ENCODE data around the gene DNAAF1. TPM values are rescaled to one million over a fixed set of nuclear protein-coding genes. Genes with fewer than 3 reads are reported as not detected.

DNAAF1 gene
- polyA plus RNA-seq, 2 of the 4 experiments (the other 2 are of a cell fraction), result 0.13 to 0.14 TPM

DNA sequence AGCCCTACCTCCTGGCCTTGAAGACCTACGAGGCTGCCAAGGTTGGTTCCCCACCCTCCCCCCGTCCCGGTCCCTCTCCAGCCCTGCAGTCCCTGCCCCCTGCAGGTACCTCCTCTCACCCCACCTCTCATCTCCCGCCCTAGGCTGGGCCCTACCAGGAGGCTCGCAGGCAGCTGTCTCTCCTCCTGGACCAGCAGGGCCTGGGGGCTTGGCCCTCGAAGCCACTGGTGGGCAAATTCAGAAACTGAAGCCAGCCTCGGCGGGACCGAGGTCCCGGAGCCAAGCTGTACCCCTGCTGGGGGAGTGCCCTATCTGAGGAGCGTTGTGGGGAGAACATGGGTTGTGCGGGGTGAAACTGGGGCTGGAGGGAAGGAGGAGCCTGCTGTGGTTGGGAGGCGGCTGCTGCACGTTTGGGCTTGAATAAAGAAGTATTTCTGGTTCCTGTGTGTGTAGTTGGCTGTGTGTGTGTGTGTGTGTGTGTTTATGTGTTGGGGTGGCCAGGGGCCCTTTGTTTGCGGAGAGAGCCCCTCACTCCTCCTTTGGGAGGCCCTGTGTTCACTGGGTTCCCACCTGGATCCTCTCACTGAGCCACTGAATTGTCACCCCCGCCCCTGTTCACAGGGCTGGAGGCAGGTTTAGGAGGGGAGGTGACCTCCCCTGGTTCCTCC is 51.8 kb downstream of the DNAAF1 start:
- DNase-seq (ENCODE audit: low read depth in 1 of 2, low spot score in 1 of 2), result no peak
- Histone ChIP-seq H3K4me3 (no peak overlapping the region), H3K9me3 (no peaks in the 10 kb centered on the region), H3K4me1 (no peaks in the 10 kb centered on the region), H3K4me2 (no peak overlapping the region), H3K27ac (no peak overlapping the region)
- no peak; a peak in 1 of 6 replicates for ATAC-seq
- FAIRE-seq, result no peak
- TF ChIP-seq BHLHE40 (IDR thresholded peaks at IDR 0.05; ENCODE audit: low read depth, low read length) (no peak), CEBPB (IDR thresholded peaks at IDR 0.05) (no peak), EP300 (IDR thresholded peaks at IDR 0.05) (no peak), RAD21 (conservative IDR thresholded peaks at IDR 0.05 in 1 of 2, IDR thresholded peaks at IDR 0.05 in 1 of 2) (no peak), CHD2 (IDR thresholded peaks at IDR 0.05; ENCODE audit: low read length, partially characterized antibody) (no peak), GATA3 (IDR thresholded peaks at IDR 0.05; ENCODE audit: borderline replicate concordance) (no peak)
- TF ChIP-seq, protein P1, sequence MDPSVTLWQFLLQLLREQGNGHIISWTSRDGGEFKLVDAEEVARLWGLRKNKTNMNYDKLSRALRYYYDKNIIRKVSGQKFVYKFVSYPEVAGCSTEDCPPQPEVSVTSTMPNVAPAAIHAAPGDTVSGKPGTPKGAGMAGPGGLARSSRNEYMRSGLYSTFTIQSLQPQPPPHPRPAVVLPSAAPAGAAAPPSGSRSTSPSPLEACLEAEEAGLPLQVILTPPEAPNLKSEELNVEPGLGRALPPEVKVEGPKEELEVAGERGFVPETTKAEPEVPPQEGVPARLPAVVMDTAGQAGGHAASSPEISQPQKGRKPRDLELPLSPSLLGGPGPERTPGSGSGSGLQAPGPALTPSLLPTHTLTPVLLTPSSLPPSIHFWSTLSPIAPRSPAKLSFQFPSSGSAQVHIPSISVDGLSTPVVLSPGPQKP (IDR thresholded peaks at IDR 0.05; ENCODE audit: low read depth, low read length), result no peak
- 79% methylated on average over 6 of the region's 16 CpGs for WGBS (ENCODE audit: missing lambda C conversion rate)
- POLR2A ChIA-PET, result no interaction called here
- CTCF ChIA-PET, result interaction anchor here (2.6 kb wide), 1 partner anchor 10 kb away, joined by 21 read pairs; the partner anchor contains the start of gene TAF1C

DNA sequence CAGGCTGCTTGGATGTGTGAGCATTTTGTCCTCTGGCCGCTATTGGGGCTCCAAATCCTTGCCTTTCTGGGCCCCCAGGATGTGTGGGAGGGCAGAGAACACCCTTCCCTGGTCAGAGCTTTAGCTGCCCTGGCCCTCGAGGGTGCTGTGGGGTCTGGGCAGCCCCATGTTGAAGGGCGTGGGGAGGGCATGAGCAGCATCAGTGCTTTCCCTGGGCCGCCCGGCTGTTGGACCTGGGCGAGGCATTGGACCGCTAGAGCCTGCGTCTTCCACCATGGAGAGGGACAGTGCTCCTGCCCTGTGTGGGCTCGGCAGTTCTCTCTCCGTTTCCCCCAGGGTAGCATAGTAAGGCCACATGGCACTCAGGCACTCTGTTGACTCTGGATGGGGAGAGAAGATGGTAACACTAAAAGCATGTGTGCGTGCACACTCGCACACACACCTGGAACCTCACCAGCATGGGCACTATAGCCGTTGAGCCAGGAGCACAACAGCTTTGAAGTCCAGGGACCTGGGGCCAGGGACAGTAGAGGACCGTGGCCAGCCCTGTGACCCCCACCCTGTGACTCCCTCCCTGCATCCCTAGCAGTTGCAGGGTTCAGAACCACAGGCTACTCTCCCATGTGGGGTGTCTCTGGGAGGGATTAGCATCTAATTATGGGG is 52.5 kb downstream of the DNAAF1 start:
- CTCF ChIA-PET, result interaction anchor here (1.5 to 3.6 kb wide), 2 partner anchors 10 to 287 kb away, joined by 4 to 17 read pairs; partner anchors contain the start of gene TAF1C
- POLR2A ChIA-PET, result no interaction called here
- Histone ChIP-seq H3K4me2 (no peak overlapping the region), H3K4me3 (no peak overlapping the region), H3K4me1 (no peaks in the 10 kb centered on the region), H3K27ac (no peak overlapping the region), H3K9me3 (no peaks in the 10 kb centered on the region)
- FAIRE-seq, result no peak
- no peak for TF ChIP-seq CBX8 (IDR thresholded peaks at IDR 0.05)
- TF ChIP-seq, protein P2, sequence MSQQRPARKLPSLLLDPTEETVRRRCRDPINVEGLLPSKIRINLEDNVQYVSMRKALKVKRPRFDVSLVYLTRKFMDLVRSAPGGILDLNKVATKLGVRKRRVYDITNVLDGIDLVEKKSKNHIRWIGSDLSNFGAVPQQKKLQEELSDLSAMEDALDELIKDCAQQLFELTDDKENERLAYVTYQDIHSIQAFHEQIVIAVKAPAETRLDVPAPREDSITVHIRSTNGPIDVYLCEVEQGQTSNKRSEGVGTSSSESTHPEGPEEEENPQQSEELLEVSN (IDR thresholded peaks at IDR 0.05; ENCODE audit: borderline replicate concordance, low read depth), result no peak
- no peak for TF ChIP-seq ZNF302 (CRISPR knock-in tag; IDR thresholded peaks at IDR 0.05)
- no peak for DNase-seq (ENCODE audit: low read depth in 1 of 2, low spot score in 1 of 2)
- ATAC-seq, result no peak
- 90% methylated on average over 13 of the region's 14 CpGs for WGBS (ENCODE audit: missing lambda C conversion rate)

DNA sequence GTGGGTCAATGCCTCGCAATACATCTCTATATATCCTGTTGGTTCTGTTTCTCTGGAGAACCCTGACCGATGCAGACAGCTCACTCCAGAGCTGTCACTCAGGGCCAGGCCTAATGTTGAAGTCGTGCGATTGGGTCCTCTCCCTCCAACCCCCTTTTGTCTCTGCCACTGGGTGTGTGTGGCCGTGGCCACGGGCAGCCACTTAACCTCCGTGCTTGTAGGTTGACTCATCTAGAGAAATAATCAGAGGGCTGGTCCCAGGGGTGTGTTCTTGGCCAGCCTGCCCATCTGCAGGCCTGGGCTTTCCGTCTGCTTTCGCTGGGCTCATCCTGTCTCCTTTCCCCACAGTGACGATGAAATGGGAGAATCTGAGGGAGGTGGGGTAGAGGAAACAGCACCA is 53.3 kb downstream of the DNAAF1 start:
- no peak; a peak in 1 of 6 replicates for ATAC-seq
- no peak for FAIRE-seq
- ChIA-PET CTCF (interaction anchor here (1.5 to 3.6 kb wide), 2 partner anchors 11 to 286 kb away, joined by 4 to 17 read pairs; partner anchors contain the start of gene TAF1C), POLR2A (no interaction called here)
- WGBS (ENCODE audit: missing lambda C conversion rate), result 64% methylated on average over 10 of the region's 10 CpGs
- DNase-seq (ENCODE audit: low read depth in 1 of 2, low spot score in 1 of 2), result no peak
- H3K27ac ChIP-seq, result no peak overlapping the region
- H3K9me3 ChIP-seq, result no peaks in the 10 kb centered on the region
- no peaks in the 10 kb centered on the region for H3K4me1 ChIP-seq
- TF ChIP-seq RNF2 (IDR thresholded peaks at IDR 0.05; ENCODE audit: borderline replicate concordance, low read depth), result no peak
- TF ChIP-seq CEBPB (IDR thresholded peaks at IDR 0.05), result no peak
- TF ChIP-seq MYC (IDR thresholded peaks at IDR 0.05; ENCODE audit: borderline replicate concordance, low read length), result no peak
- no peak for TF ChIP-seq HOXA7 (CRISPR knock-in tag; IDR thresholded peaks at IDR 0.05)
- TF ChIP-seq JUN (IDR thresholded peaks at IDR 0.05), result no peak
- TF ChIP-seq SREBF2 (IDR thresholded peaks at IDR 0.05), result no peak
- no peak for TF ChIP-seq RAD21 (conservative IDR thresholded peaks at IDR 0.05 in 1 of 2, IDR thresholded peaks at IDR 0.05 in 1 of 2)
- no peak for TF ChIP-seq NFE2L2 (conservative IDR thresholded peaks at IDR 0.05; ENCODE audit: low read length)
- TF ChIP-seq TP53 (CRISPR knock-in tag; IDR thresholded peaks at IDR 0.05), result no peak
- TF ChIP-seq EP300 (IDR thresholded peaks at IDR 0.05), result no peak
- no peak overlapping the region for H3K4me2 ChIP-seq
- H3K4me3 ChIP-seq, result no peak overlapping the region

DNA sequence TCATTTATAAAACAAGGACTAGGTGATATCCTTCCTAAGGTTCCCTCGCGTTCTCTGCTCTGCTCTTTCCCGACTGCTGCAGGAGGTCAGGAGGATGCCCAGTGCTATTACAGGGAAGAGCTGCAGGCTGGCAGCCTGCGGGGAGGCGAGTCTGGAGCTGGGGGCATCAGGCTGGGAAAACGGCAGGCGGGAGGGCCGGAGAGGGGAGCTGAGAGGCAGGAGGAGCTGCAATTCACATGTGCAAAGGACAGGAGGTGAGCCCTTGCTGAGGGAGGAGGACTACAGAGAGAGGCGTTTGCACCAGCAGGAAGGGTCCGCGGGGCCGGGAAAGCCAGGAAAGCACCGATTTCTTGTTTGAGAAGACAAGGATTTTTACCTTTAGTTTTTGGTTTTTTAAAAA is 54.0 kb downstream of the DNAAF1 start:
- CTCF ChIA-PET, result interaction anchor here (1.1 to 3.6 kb wide), 4 partner anchors 9 to 285 kb away, joined by 3 to 17 read pairs (median 4); partner anchors contain the start of gene TAF1C
- H3K9me3 ChIP-seq, result no peaks in the 10 kb centered on the region
- no peak for FAIRE-seq
- TF ChIP-seq POLR2AphosphoS2 (conservative IDR thresholded peaks at IDR 0.05; ENCODE audit: low read length), result no peak
- TF ChIP-seq, protein P3, sequence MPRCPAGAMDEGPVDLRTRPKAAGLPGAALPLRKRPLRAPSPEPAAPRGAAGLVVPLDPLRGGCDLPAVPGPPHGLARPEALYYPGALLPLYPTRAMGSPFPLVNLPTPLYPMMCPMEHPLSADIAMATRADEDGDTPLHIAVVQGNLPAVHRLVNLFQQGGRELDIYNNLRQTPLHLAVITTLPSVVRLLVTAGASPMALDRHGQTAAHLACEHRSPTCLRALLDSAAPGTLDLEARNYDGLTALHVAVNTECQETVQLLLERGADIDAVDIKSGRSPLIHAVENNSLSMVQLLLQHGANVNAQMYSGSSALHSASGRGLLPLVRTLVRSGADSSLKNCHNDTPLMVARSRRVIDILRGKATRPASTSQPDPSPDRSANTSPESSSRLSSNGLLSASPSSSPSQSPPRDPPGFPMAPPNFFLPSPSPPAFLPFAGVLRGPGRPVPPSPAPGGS (IDR thresholded peaks at IDR 0.05), result no peak
- TF ChIP-seq EHF (CRISPR knock-in tag; IDR thresholded peaks at IDR 0.05), result no peak
- TF ChIP-seq, protein P4, sequence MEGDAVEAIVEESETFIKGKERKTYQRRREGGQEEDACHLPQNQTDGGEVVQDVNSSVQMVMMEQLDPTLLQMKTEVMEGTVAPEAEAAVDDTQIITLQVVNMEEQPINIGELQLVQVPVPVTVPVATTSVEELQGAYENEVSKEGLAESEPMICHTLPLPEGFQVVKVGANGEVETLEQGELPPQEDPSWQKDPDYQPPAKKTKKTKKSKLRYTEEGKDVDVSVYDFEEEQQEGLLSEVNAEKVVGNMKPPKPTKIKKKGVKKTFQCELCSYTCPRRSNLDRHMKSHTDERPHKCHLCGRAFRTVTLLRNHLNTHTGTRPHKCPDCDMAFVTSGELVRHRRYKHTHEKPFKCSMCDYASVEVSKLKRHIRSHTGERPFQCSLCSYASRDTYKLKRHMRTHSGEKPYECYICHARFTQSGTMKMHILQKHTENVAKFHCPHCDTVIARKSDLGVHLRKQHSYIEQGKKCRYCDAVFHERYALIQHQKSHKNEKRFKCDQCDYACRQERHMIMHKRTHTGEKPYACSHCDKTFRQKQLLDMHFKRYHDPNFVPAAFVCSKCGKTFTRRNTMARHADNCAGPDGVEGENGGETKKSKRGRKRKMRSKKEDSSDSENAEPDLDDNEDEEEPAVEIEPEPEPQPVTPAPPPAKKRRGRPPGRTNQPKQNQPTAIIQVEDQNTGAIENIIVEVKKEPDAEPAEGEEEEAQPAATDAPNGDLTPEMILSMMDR (IDR thresholded peaks at IDR 0.05), result no peak
- TF ChIP-seq, protein P5, sequence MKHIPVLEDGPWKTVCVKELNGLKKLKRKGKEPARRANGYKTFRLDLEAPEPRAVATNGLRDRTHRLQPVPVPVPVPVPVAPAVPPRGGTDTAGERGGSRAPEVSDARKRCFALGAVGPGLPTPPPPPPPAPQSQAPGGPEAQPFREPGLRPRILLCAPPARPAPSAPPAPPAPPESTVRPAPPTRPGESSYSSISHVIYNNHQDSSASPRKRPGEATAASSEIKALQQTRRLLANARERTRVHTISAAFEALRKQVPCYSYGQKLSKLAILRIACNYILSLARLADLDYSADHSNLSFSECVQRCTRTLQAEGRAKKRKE (CRISPR knock-in tag; IDR thresholded peaks at IDR 0.05; ENCODE audit: low read depth), result no peak
- no peak for TF ChIP-seq MAFK (IDR thresholded peaks at IDR 0.05; ENCODE audit: partially characterized antibody)
- no peak for TF ChIP-seq EP300 (IDR thresholded peaks at IDR 0.05)

More for the DNA sequence above, 54.0 kb downstream of the DNAAF1 start:
- no peak overlapping the region for H3K4me2 ChIP-seq
- DNase-seq (ENCODE audit: low read depth in 1 of 2, low spot score in 1 of 2), result no peak
- 74% methylated on average over 13 of the region's 13 CpGs for WGBS (ENCODE audit: missing lambda C conversion rate)
- no peak overlapping the region for H3K27ac ChIP-seq
- no peaks in the 10 kb centered on the region for H3K4me1 ChIP-seq
- ATAC-seq, result no peak
- POLR2A ChIA-PET, result no interaction called here
- no peak overlapping the region for H3K4me3 ChIP-seq

All from A549 (cell line).